Stimulated activated CD8-positive, alpha-beta memory T cell treated with anti-CD3 and anti-CD28 coated beads, Interleukin-12 subunit alpha, Interleukin-12 subunit beta, amount 100 ng/mL, for 1 hour (primary cell): ENCODE results near the gene RELN.
"Not testable (repeated sequence)": the region's sequence is repeated elsewhere in the genome, so short reads cannot be mapped to it uniquely, and the experiment has no call there.

ENCODE experiments used
- DNase-seq: peaks from one replicate; pipeline ENCODE4 v3.0.0-alpha.2; 2020; ENCODE audit warnings: low read depth

The RELN gene

GRCh38 chr7:103787041-103787440, 202.4 kb downstream of the RELN start:
- not testable (repeated sequence) for DNase-seq

GRCh38 chr7:103784646-103785286, 204.7 kb downstream of the RELN start:
- DNase-seq, result no peak

- DNase-seq, result no peak
These were observed 208.0 kb downstream of the RELN start for GRCh38 chr7:103781409-103781808.

GRCh38 chr7:103780561-103780960, 208.9 kb downstream of the RELN start:
- DNase-seq, result not testable (repeated sequence)

GRCh38 chr7:103777440-103777839, 212.0 kb downstream of the RELN start:
- no peak for DNase-seq

GRCh38 chr7:103773726-103774125, 215.7 kb downstream of the RELN start:
- DNase-seq, result no peak

GRCh38 chr7:103772171-103772773, 217.2 kb downstream of the RELN start:
- DNase-seq, result no peak

GRCh38 chr7:103771294-103771693, 218.2 kb downstream of the RELN start:
- DNase-seq, result no peak

GRCh38 chr7:103766660-103767059, 222.8 kb downstream of the RELN start:
- DNase-seq, result no peak

GRCh38 chr7:103765901-103766300, 223.6 kb downstream of the RELN start:
- no peak for DNase-seq

- no peak for DNase-seq
These were observed 224.6 kb downstream of the RELN start for GRCh38 chr7:103764901-103765300.

- no peak for DNase-seq
These were observed 226.6 kb downstream of the RELN start for GRCh38 chr7:103762877-103763276.

GRCh38 chr7:103762065-103762760, 227.2 kb downstream of the RELN start:
- no peak for DNase-seq

- no peak for DNase-seq
These were observed 236.5 kb downstream of the RELN start for GRCh38 chr7:103752995-103753394.

GRCh38 chr7:103751311-103751880, 238.1 kb downstream of the RELN start:
- DNase-seq, result no peak

- no peak for DNase-seq
These were observed 240.8 kb downstream of the RELN start for GRCh38 chr7:103748680-103749079.

- no peak for DNase-seq
These were observed 254.1 kb downstream of the RELN start for GRCh38 chr7:103735377-103735776.

GRCh38 chr7:103731169-103731568, 258.3 kb downstream of the RELN start:
- DNase-seq, result no peak

- DNase-seq, result no peak
These were observed 260.4 kb downstream of the RELN start for GRCh38 chr7:103729026-103729425.

GRCh38 chr7:103727982-103728610, 261.4 kb downstream of the RELN start:
- DNase-seq, result no peak

GRCh38 chr7:103719070-103719469, 270.4 kb downstream of the RELN start:
- no peak for DNase-seq

GRCh38 chr7:103718482-103719061, 270.9 kb downstream of the RELN start:
- no peak for DNase-seq
